ENCODE measurements around the gene CSDE1. TPM values are rescaled to one million over a fixed set of nuclear protein-coding genes. Genes with fewer than 3 reads are reported as not detected.
"Not testable (repeated sequence)": the region's sequence is repeated elsewhere in the genome, so short reads cannot be mapped to it uniquely, and the experiment has no call there.

The CSDE1 gene
- total and polyA plus RNA-seq, 8 donors: 390 to 524 (median 438) TPM

DNA sequence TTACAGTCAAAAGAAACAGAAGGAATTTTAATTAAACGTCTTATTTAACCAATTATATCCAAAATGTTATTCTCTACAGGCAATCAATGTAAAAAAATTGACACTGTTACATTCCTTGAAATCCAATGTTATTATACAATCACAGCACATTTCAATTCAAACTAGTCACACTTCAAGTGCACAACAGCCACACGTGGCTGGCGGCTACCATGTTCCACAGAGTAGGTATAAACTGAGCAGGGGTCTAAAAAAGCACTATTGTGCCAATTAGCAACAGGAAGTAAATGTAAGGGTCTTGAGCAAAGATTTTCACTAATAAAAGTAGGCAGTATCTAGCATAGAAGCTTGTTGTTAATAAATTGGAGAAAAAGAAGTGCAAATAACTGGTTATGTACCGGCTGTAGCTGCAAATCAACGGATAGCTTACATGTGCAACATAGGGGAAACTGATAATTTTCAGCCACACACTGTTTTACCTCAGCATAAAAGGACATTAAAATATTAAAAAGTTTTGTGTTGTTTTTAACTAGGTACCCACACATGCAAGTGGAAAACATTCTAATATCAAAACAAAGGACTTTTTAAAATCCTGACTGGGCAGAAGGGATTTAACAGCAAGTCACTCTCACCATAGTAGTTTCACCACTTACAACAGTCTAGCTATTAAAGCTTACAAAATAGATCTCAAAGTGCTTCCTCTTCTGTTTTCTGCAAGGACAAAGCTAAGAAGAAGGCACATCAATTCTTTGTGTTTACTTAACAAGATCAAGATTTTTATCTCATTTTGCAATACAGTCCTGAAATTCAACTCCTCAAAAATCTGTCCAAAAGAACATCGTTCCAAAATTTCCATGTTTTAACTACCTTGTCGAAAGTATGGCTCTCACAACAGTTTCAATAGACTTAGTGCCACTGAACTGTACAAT is 2.5 kb downstream of the CSDE1 start:
- TF ChIP-seq, protein P1, sequence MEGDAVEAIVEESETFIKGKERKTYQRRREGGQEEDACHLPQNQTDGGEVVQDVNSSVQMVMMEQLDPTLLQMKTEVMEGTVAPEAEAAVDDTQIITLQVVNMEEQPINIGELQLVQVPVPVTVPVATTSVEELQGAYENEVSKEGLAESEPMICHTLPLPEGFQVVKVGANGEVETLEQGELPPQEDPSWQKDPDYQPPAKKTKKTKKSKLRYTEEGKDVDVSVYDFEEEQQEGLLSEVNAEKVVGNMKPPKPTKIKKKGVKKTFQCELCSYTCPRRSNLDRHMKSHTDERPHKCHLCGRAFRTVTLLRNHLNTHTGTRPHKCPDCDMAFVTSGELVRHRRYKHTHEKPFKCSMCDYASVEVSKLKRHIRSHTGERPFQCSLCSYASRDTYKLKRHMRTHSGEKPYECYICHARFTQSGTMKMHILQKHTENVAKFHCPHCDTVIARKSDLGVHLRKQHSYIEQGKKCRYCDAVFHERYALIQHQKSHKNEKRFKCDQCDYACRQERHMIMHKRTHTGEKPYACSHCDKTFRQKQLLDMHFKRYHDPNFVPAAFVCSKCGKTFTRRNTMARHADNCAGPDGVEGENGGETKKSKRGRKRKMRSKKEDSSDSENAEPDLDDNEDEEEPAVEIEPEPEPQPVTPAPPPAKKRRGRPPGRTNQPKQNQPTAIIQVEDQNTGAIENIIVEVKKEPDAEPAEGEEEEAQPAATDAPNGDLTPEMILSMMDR (IDR thresholded peaks at IDR 0.05): no peak
- ATAC-seq (no peak), DNase-seq (no peak)
- peak overlapping the region; percentile 28 to 100 for H3K27ac ChIP-seq
- H3K36me3 ChIP-seq: peaks cover 0 to 4% of the 10 kb centered on the region in 2 donors
- H3K4me3 ChIP-seq: peak overlapping the region in 1 of 2 donors; percentile 88
- H3K4me1 ChIP-seq: peaks cover 36 to 72% of the 10 kb centered on the region in 2 donors
- no peaks in the 10 kb centered on the region for H3K27me3 ChIP-seq
- intact Hi-C loops (cut with DNase I): no loop called here
- H3K9me3 ChIP-seq: no peaks in the 10 kb centered on the region

DNA sequence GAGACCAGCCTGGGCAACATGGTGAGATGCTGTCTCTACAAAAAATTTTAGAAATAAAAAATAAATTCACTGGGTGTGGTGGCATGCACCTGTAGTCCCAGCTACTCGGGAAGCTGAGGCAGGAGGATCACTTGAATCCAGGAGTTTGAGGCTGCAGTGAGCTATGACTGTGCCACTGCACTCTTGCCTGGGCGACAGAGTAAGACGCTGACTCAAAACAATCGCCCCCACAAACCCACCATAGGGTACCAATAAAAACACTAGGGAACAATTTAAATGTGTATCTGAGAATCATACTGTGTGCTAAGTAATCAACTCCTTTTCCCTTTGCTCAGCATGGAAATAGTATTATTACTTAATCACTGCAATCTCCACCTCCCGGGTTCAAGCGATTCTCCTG is 4.1 kb downstream of the CSDE1 start:
- H3K27ac ChIP-seq; H3K4me3 ChIP-seq; ATAC-seq; DNase-seq; H3K27me3 ChIP-seq; intact Hi-C loops (cut with DNase I); H3K9me3 ChIP-seq: not testable (repeated sequence)
- peaks cover 0 to 18% of the 10 kb centered on the region in 2 donors for H3K36me3 ChIP-seq
- peaks cover 40 to 88% of the 10 kb centered on the region in 2 donors for H3K4me1 ChIP-seq

DNA sequence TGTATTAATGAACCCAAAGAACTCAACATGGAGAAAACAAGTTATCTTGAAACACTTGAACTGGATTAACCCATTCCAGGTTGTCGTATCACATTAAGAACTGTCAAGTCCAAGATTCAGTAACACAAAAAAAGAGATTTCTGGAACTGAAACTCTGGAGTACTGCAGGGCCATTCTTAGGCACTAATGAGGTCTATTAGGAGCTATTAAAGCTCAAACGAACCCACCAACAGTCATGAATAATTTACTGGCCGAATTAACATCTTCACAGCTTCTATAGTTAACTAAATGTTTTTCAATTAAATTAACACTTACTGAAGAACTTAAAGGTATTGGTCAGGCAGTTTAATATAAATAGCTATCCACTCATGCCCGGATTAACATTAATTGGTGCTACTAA is 4.6 kb downstream of the CSDE1 start:
- TF ChIP-seq, protein P1 (IDR thresholded peaks at IDR 0.05): no peak
- ATAC-seq (no peak), DNase-seq (no peak)
- intact Hi-C loops (cut with DNase I): no loop called here
- peaks cover 0 to 21% of the 10 kb centered on the region in 2 donors for H3K36me3 ChIP-seq
- H3K4me1 ChIP-seq: peaks cover 40 to 87% of the 10 kb centered on the region in 2 donors
- no peak overlapping the region for H3K4me3 ChIP-seq
- H3K27me3 ChIP-seq: no peaks in the 10 kb centered on the region
- no peak overlapping the region for H3K27ac ChIP-seq
- no peaks in the 10 kb centered on the region for H3K9me3 ChIP-seq

DNA sequence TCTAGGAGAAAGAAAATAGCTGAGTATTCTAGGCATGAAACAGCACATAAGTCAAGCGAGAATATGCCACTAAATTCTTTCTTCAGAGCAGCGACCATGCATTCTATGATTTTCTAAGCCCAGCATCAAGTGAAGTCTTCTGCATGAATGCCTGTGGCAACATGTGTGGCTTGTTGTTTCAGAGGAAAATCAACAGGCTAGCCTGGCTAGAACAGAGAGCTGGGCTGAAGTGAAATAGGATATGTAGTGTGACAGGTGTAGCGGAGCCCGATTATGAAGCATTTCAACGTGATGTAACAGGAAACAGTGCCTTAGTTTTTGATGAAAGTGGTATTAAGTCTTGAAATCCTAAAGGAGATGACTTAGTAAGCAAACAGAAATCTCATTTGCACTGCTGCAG is 7.0 kb downstream of the CSDE1 start:
- Histone ChIP-seq H3K4me1 (peaks cover 30 to 88% of the 10 kb centered on the region in 2 donors), H3K27ac (no peak overlapping the region)

DNA sequence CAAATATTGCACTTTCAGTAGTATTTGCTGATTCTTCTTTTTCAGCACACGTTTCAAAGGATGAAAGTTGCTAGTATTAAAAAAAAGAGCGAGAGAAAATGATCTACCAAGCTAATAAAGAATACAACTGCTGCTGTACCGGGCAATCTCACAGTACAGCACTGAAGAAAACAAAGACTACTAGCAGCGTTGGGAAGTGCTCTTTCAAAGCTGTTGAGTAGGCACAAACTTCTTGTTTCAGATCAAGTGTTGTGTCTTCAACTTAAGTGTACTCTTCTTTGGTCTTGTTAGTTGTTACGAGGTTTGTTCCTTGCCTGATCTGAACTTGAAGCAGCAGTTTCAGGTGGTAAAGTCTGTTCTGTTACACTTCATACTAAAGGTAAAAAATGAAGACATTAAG is 7.9 kb downstream of the CSDE1 start:
- no peaks in the 10 kb centered on the region for H3K27me3 ChIP-seq
- H3K27ac ChIP-seq: no peak overlapping the region
- peaks cover 22 to 85% of the 10 kb centered on the region in 2 donors for H3K4me1 ChIP-seq
- DNase-seq (no peak), ATAC-seq (peak; percentile 84)
- H3K36me3 ChIP-seq: peaks cover 0 to 45% of the 10 kb centered on the region in 2 donors
- H3K4me3 ChIP-seq: no peak overlapping the region
- intact Hi-C loops (cut with DNase I): no loop called here
- TF ChIP-seq, protein P1 (IDR thresholded peaks at IDR 0.05): no peak
- no peaks in the 10 kb centered on the region for H3K9me3 ChIP-seq

More for the DNA sequence above, 7.0 kb downstream of the CSDE1 start:
- intact Hi-C loops (cut with DNase I): no loop called here
- no peaks in the 10 kb centered on the region for H3K27me3 ChIP-seq
- DNase-seq (no peak), ATAC-seq (no peak)
- TF ChIP-seq, protein P1 (IDR thresholded peaks at IDR 0.05): no peak
- H3K36me3 ChIP-seq: peaks cover 0 to 38% of the 10 kb centered on the region in 2 donors
- H3K4me3 ChIP-seq: no peak overlapping the region
- H3K9me3 ChIP-seq: no peaks in the 10 kb centered on the region
